IMR-90 (cell line): ENCODE data around the gene CHL1.

Experiments used
- CTCF ChIP-seq: conservative IDR thresholded peaks from 2 replicates; pipeline ENCODE4 v1.5.1; 2012; ENCODE audit warnings: mild to moderate bottlenecking, low read depth, low read length, improper control_type of control experiment
- MAFK ChIP-seq: IDR thresholded peaks from 2 replicates; pipeline ENCODE4 v1.6.1; 2012; ENCODE audit warnings: low read depth, low read length, improper control_type of control experiment
- MAZ ChIP-seq: IDR thresholded peaks from 2 replicates; pipeline ENCODE4 v1.6.1; 2012; ENCODE audit warnings: low read depth, mild to moderate bottlenecking, low read length, improper control_type of control experiment, moderate library complexity, borderline replicate concordance
- MXI1 ChIP-seq: IDR thresholded peaks from 2 replicates; pipeline ENCODE4 v1.6.1; 2012; ENCODE audit warnings: low read depth, mild to moderate bottlenecking, low read length, moderate library complexity, borderline replicate concordance
- NFE2L2 ChIP-seq: fragments of 150-350 bp; IDR thresholded peaks from 2 replicates; pipeline ENCODE4 v1.6.1; 2016; ENCODE audit warnings: low read depth, mild to moderate bottlenecking, low read length
- POLR2A ChIP-seq: IDR thresholded peaks from 2 replicates; pipeline ENCODE4 v1.6.1; 2012; ENCODE audit warnings: mild to moderate bottlenecking, low read depth, low read length
- RAD21 ChIP-seq: IDR thresholded peaks from 2 replicates; pipeline ENCODE4 v1.6.1; 2012; ENCODE audit warnings: low read length, improper control_type of control experiment
- RFX5 ChIP-seq: IDR thresholded peaks from 2 replicates; pipeline ENCODE4 v1.8.0; 2012; ENCODE audit warnings: low read depth, mild to moderate bottlenecking, low read length, moderate library complexity

- no peak for TF ChIP-seq CTCF
- no peak for TF ChIP-seq NFE2L2
- TF ChIP-seq POLR2A, result no peak
- no peak for TF ChIP-seq MAFK
- TF ChIP-seq MAZ, result no peak
- TF ChIP-seq MXI1, result no peak
- no peak for TF ChIP-seq RFX5
- TF ChIP-seq RAD21, result no peak
These were observed 103.2 kb downstream of the CHL1 start for GRCh38 chr3:299590-300301.
